IPS-15b (cell line): ENCODE measurements around the gene FGFR3.

Experiments used
- H3K27me3 ChIP-seq: one replicate; pipeline ENCODE4 v1.6.1; 2013; ENCODE audit warnings: low read length; ENCODE audit not compliant: control insufficient read depth, insufficient read depth
- H3K36me3 ChIP-seq: one replicate; pipeline ENCODE4 v1.6.1; 2013; ENCODE audit warnings: low read length; ENCODE audit not compliant: control insufficient read depth, insufficient read depth
- H3K4me1 ChIP-seq: one replicate; pipeline ENCODE4 v1.6.1; 2013; ENCODE audit warnings: mild to moderate bottlenecking, low read length; ENCODE audit not compliant: control insufficient read depth, insufficient read depth
- H3K4me3 ChIP-seq: one replicate; pipeline ENCODE4 v1.5.1; 2013; ENCODE audit warnings: low read depth, low read length
- H3K9ac ChIP-seq: one replicate; pipeline ENCODE4 v1.6.1; 2013; ENCODE audit warnings: low read depth, mild to moderate bottlenecking, low read length
- H3K9me3 ChIP-seq: one replicate; pipeline ENCODE4 v1.6.1; 2013; ENCODE audit warnings: mild to moderate bottlenecking, low read length; ENCODE audit not compliant: control insufficient read depth, insufficient read depth

The FGFR3 gene

DNA sequence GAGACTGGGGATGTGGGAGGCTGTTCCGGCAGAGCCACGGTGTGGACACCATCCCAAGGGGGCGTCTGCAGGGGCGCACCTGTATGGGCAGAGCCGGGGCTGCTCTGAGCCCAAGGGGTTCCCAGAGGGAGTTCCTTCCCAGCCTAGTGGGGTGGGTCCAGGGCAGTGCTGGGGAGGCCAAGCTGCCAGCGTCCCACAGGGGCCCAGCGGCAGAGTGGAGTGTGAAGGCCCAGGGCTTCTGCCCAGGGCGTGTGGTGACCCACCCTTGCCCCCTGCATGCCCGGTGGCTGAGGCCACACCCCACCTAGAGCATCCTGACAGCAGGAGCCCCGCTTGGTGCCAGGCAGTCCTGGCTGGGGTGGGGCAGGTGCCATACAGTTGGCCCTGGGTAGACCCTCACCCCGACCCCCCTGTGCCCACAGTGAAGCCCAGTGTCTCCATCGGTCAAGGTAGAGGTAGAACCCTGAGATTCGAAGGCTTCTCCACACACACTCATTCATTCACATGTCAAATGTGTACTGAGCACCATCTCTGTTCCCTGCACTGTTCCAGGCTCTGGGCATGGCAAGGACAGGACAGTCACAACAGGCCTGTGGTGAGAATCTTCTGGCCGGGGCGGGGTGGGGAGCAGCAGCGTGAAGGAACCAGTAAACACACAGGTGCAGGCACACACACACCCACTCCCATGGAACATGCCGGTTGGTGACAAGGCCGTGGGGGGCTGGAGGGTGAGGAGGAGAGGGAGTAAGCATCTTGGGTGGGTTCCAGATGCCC, 42.5 kb upstream of the FGFR3 start:
- Histone ChIP-seq H3K4me3 (no peak overlapping the region), H3K36me3 (no peaks in the 10 kb centered on the region), H3K27me3 (no peaks in the 10 kb centered on the region), H3K4me1 (no peaks in the 10 kb centered on the region), H3K9me3 (no peaks in the 10 kb centered on the region), H3K9ac (no peak overlapping the region)

DNA sequence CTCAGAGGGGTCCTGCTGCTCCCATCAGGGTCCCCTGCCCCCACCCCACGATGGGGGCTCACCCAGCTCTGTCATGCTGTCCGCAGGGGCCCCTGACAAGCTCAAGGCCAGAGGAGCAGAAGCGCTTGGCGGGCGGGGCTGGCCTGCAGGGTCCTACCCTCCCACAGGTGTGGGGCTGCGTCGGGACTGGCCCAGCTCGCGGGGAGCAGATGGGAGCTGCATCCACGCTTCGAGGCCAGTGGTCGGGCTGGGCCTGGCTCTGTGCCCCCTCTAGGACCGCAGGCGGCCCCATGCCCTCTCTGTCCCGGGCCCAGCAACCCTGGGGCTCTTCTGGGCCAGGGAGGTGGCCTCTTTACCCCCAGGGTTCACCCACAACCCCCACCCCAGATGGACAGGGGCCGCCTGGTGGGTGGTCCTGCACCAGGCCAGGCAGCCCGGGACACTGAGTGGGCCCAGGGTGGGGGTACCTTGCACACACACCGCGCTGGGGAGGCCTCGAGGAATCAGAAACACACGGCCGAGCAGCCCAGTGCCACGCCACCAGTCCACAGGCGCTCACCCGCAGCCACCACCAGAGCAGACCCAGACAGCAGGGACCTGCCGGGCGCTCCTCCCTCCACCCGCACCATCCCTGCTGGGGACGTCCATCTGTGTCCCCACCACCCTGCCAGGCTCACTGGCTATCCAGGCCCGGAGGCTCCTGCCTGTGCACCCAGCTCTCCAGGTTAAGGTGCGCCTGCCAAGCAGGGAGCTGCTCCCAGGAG, 41.8 kb upstream of the FGFR3 start:
- H3K27me3 ChIP-seq: no peaks in the 10 kb centered on the region
- H3K9ac ChIP-seq: no peak overlapping the region
- no peaks in the 10 kb centered on the region for H3K4me1 ChIP-seq
- no peaks in the 10 kb centered on the region for H3K9me3 ChIP-seq
- H3K4me3 ChIP-seq: no peak overlapping the region
- no peaks in the 10 kb centered on the region for H3K36me3 ChIP-seq

- no peaks in the 10 kb centered on the region for H3K36me3 ChIP-seq
- H3K4me1 ChIP-seq: no peaks in the 10 kb centered on the region
- H3K4me3 ChIP-seq: no peak overlapping the region
- no peak overlapping the region for H3K9ac ChIP-seq
- H3K9me3 ChIP-seq: no peaks in the 10 kb centered on the region
- H3K27me3 ChIP-seq: no peaks in the 10 kb centered on the region
These were observed 41.2 kb upstream of the FGFR3 start for GRCh38 chr4:1751919-1752283.

DNA sequence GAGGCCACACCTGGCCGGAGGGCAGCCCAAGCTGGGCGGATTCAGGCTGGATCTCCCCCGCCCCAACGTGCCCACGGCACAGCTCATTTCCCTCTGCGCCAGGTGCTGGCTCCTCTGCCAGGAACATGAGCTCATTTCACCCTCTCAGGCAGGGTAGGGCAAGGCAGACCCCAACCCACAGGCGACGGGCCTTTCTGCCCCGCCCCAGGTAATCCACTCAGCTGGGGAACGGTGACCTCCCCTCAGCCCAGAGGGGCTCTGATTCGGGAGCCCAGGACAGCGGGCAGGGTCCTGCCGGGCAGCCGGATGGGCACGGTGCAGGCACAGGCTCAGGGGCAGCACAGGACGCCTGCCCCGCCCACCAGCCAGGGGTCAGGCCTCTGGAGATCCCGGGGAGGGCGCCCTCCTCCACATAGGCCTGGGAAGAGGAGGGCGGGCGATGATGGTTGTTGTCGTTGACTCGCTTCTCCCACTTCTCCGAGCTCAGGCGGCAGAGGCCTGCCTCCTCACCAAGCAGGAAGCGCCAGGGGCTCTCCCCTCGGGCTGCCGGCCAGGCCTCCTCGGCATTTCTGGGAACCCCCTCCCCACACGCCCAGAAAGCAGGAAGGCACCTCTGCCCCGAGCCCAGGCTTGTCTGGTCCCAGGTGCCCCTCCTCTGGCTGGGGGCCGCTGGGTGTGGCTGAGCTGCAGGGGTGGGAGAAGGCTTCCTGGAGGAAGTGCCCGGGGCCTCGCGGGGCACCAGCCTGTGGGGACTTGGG, 40.6 kb upstream of the FGFR3 start:
- no peaks in the 10 kb centered on the region for H3K36me3 ChIP-seq
- no peak overlapping the region for H3K9ac ChIP-seq
- H3K4me1 ChIP-seq: no peaks in the 10 kb centered on the region

DNA sequence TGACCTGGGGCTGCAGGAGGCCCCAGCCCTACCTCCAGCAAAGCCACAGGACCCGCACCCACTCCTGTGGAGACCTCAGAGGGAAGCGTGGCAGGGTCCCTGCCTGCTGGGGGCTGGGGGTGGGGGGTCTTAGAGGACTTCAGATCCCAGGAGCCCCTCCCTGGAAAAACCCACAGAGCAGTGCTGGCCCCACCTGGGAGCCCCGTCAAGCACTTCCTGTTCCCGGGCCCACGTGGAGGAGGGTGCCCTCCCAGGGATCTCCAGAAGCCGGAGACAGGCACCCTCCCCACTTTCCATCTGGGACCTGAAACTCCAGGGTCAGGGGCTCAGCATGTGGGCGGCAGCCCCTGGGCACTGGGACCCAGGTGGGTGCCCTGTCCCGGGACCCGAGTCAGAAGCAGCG, 39.8 kb upstream of the FGFR3 start:
- Histone ChIP-seq H3K36me3 (no peaks in the 10 kb centered on the region), H3K4me1 (no peaks in the 10 kb centered on the region)

More for the DNA sequence above, 40.6 kb upstream of the FGFR3 start:
- Histone ChIP-seq H3K4me3 (no peak overlapping the region), H3K9me3 (no peaks in the 10 kb centered on the region), H3K27me3 (no peaks in the 10 kb centered on the region)

GRCh38 chr4:1753697-1754311, 39.3 kb upstream of the FGFR3 start:
- H3K9ac ChIP-seq: no peak overlapping the region
- H3K4me1 ChIP-seq: no peaks in the 10 kb centered on the region
- H3K36me3 ChIP-seq: no peaks in the 10 kb centered on the region
- H3K4me3 ChIP-seq: no peak overlapping the region
- no peaks in the 10 kb centered on the region for H3K9me3 ChIP-seq
- H3K27me3 ChIP-seq: no peaks in the 10 kb centered on the region

More for the DNA sequence above, 39.8 kb upstream of the FGFR3 start:
- Histone ChIP-seq H3K4me3 (no peak overlapping the region), H3K9ac (no peak overlapping the region), H3K27me3 (no peaks in the 10 kb centered on the region), H3K9me3 (no peaks in the 10 kb centered on the region)

- Histone ChIP-seq H3K9me3 (no peaks in the 10 kb centered on the region), H3K4me3 (no peak overlapping the region), H3K36me3 (no peaks in the 10 kb centered on the region), H3K9ac (no peak overlapping the region), H3K27me3 (no peaks in the 10 kb centered on the region), H3K4me1 (no peaks in the 10 kb centered on the region)
These were observed 38.8 kb upstream of the FGFR3 start for GRCh38 chr4:1754336-1754735.

- H3K4me3 ChIP-seq: no peak overlapping the region
- no peaks in the 10 kb centered on the region for H3K9me3 ChIP-seq
- no peaks in the 10 kb centered on the region for H3K27me3 ChIP-seq
- H3K4me1 ChIP-seq: no peaks in the 10 kb centered on the region
- H3K9ac ChIP-seq: no peak overlapping the region
- H3K36me3 ChIP-seq: no peaks in the 10 kb centered on the region
These were observed 37.8 kb upstream of the FGFR3 start for GRCh38 chr4:1755297-1755696.

- Histone ChIP-seq H3K4me1 (no peaks in the 10 kb centered on the region), H3K9ac (no peak overlapping the region), H3K9me3 (no peaks in the 10 kb centered on the region), H3K36me3 (no peaks in the 10 kb centered on the region), H3K4me3 (no peak overlapping the region), H3K27me3 (no peaks in the 10 kb centered on the region)
These were observed 37.0 kb upstream of the FGFR3 start for GRCh38 chr4:1756079-1756478.

DNA sequence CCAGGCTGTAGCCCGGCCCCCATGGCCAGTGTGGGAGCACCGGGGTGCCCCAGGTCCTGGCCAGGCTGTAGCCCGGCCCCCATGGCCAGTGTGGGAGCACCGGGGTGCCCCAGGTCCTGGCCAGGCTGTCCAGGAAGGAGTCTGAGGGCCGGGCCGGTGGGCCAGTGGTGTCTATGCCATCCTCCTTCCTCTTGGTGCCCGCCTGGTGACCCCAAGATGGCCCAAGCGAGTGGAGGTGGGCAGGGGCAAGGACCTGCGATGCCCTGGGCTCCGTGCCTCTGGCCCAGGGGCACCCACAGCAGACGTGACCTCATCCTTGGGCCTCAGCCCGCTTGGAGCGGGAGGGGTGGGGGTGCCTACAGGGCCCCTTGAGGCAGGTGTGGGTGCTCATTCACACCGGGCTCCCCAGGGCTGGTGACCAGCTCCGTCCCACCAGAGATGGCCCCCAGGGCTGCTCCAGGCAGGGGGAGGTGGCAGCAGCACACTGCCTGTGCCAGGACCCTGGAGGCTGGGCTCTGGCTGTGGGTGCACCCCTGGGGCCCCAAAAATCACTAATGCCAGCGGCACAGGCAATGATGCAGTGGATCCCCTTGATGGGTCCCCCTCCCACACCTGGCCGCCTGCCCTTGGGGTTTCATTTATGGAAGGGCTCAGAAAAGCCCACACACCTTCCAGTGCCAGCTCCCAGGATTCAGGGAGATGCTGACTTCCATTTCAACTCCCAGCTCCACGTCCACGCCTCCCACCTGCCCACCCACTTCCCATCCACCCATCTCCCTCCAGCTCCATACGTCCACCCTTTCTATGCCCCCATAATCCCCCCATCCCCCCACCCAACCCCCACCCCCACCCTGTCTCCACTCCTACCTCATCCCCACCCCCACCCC, 36.0 kb upstream of the FGFR3 start:
- H3K9ac ChIP-seq: no peak overlapping the region
- no peak overlapping the region for H3K4me3 ChIP-seq
- H3K4me1 ChIP-seq: no peaks in the 10 kb centered on the region
- H3K27me3 ChIP-seq: no peaks in the 10 kb centered on the region
- H3K9me3 ChIP-seq: no peaks in the 10 kb centered on the region
- H3K36me3 ChIP-seq: no peaks in the 10 kb centered on the region

GRCh38 chr4:1757836-1758235, 35.3 kb upstream of the FGFR3 start:
- H3K27me3 ChIP-seq: no peaks in the 10 kb centered on the region
- H3K9ac ChIP-seq: no peak overlapping the region
- no peaks in the 10 kb centered on the region for H3K4me1 ChIP-seq
- H3K9me3 ChIP-seq: no peaks in the 10 kb centered on the region
- no peaks in the 10 kb centered on the region for H3K36me3 ChIP-seq
- H3K4me3 ChIP-seq: no peak overlapping the region
